ENCODE results near the gene TNS1. TPM values are rescaled to one million over a fixed set of nuclear protein-coding genes. Genes with fewer than 3 reads are reported as not detected.

The TNS1 gene
- total and polyA plus RNA-seq, 2 donors, result 8.3 to 21.3 TPM

GRCh38 chr2:217901835-217902378 lies 100.9 kb downstream of the TNS1 start:
- Histone ChIP-seq H3K4me3 (ENCODE audit: low read length in 2 of 2) (no peak overlapping the region), H3K4me1 (ENCODE audit: control insufficient read depth in 2 of 2, insufficient read depth in 2 of 2, low read length in 2 of 2) (peaks cover 0 to 38% of the 10 kb centered on the region in 2 donors), H3K27ac (ENCODE audit: low read depth in 1 of 2, low read length in 1 of 2) (peak overlapping the region in 1 of 2 donors; percentile 70), H3K27me3 (ENCODE audit: control insufficient read depth in 2 of 2, insufficient read depth in 1 of 2, low read length in 1 of 2) (peaks cover 0 to 3% of the 10 kb centered on the region in 2 donors), H3K9me3 (ENCODE audit: control insufficient read depth in 2 of 2, insufficient read depth in 1 of 2, low read length in 1 of 2) (no peaks in the 10 kb centered on the region), H3K36me3 (ENCODE audit: control insufficient read depth in 2 of 2, insufficient read depth in 2 of 2, low read length in 1 of 2) (no peaks in the 10 kb centered on the region)
- no peak for DNase-seq (ENCODE audit: low read depth in 6 of 9, low spot score in 9 of 9)
- WGBS, result 53% methylated on average over 5 of the region's 5 CpGs

DNA sequence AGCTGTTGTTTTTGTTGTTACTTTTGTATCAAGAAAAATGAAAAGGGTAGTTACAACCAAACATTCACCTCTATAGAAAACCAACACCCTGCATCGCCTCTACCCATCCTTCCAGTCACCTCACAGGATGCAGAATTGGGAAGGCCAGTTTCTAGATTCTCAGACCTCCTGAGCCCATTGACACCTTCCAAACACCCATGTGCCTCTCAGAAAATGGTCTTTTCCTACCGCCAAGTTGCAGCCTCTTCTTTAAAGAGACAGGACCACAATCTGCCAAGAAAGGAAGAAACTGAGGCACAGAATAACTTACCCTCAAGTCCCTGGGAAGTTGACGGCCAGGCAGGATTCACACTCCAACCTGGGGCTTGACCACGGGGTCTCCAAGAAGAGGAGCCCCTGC lies 101.4 kb downstream of the TNS1 start:
- Histone ChIP-seq H3K27me3 (ENCODE audit: control insufficient read depth in 2 of 2, insufficient read depth in 1 of 2, low read length in 1 of 2) (peaks cover 0 to 3% of the 10 kb centered on the region in 2 donors), H3K4me1 (ENCODE audit: control insufficient read depth in 2 of 2, insufficient read depth in 2 of 2, low read length in 2 of 2) (peaks cover 0 to 38% of the 10 kb centered on the region in 2 donors), H3K27ac (ENCODE audit: low read depth in 1 of 2, low read length in 1 of 2) (peak overlapping the region in 1 of 2 donors; percentile 53), H3K36me3 (ENCODE audit: control insufficient read depth in 2 of 2, insufficient read depth in 2 of 2, low read length in 1 of 2) (no peaks in the 10 kb centered on the region), H3K9me3 (ENCODE audit: control insufficient read depth in 2 of 2, insufficient read depth in 1 of 2, low read length in 1 of 2) (no peaks in the 10 kb centered on the region), H3K4me3 (ENCODE audit: low read length in 2 of 2) (no peak overlapping the region)
- WGBS, result 93% methylated on average over 4 of the region's 4 CpGs
- no peak for DNase-seq (ENCODE audit: low read depth in 6 of 9, low spot score in 9 of 9)

- Histone ChIP-seq H3K27ac (ENCODE audit: low read depth in 1 of 2, low read length in 1 of 2) (no peak overlapping the region), H3K4me1 (ENCODE audit: control insufficient read depth in 2 of 2, insufficient read depth in 2 of 2, low read length in 2 of 2) (peaks cover 0 to 37% of the 10 kb centered on the region in 2 donors), H3K9me3 (ENCODE audit: control insufficient read depth in 2 of 2, insufficient read depth in 1 of 2, low read length in 1 of 2) (no peaks in the 10 kb centered on the region), H3K36me3 (ENCODE audit: control insufficient read depth in 2 of 2, insufficient read depth in 2 of 2, low read length in 1 of 2) (no peaks in the 10 kb centered on the region), H3K4me3 (ENCODE audit: low read length in 2 of 2) (no peak overlapping the region), H3K27me3 (ENCODE audit: control insufficient read depth in 2 of 2, insufficient read depth in 1 of 2, low read length in 1 of 2) (peaks cover 0 to 3% of the 10 kb centered on the region in 2 donors)
- no peak for DNase-seq (ENCODE audit: low read depth in 6 of 9, low spot score in 9 of 9)
- WGBS, result 97% methylated on average over 7 of the region's 7 CpGs
Measured at GRCh38 chr2:217900780-217901360, 101.9 kb downstream of the TNS1 start.

DNA sequence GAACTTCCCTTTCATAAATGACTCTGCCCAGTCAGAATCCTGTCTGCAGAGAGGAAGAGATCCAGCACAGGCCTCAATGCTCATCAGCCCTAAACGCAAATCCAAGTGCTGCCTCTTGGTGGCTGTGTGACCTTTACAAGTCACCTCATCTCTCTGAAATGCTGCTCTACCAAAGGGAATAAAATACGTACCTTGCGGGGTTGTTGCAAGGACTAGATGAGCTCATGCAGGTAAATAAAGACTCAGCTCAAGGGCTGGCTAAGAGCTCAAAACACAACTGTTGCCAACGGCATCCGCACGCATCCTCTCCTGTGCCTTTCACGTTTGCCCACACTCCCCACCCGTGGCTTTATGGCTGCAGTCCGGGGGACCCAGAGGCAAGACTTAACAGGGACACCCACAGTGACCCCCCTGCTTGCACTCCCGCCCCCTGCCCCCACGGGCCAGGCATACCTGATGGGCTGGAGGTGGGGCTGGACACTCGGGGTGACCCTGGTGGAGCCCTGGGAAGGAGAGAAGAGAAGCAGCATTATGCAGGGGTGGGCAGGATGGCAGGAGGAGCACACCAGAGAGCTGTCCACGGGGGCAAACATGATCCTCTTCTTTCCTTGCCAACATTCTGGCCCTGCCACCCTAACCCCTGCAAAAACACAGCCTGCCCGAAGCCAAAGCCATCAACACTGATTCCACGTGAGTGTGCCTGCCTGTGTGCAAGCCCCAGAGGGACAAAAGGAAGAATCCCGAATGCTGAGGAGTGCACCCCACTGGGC lies 102.6 kb downstream of the TNS1 start:
- H3K36me3 ChIP-seq (ENCODE audit: control insufficient read depth in 2 of 2, insufficient read depth in 2 of 2, low read length in 1 of 2), result no peaks in the 10 kb centered on the region
- H3K4me3 ChIP-seq (ENCODE audit: low read length in 2 of 2), result no peak overlapping the region

DNA sequence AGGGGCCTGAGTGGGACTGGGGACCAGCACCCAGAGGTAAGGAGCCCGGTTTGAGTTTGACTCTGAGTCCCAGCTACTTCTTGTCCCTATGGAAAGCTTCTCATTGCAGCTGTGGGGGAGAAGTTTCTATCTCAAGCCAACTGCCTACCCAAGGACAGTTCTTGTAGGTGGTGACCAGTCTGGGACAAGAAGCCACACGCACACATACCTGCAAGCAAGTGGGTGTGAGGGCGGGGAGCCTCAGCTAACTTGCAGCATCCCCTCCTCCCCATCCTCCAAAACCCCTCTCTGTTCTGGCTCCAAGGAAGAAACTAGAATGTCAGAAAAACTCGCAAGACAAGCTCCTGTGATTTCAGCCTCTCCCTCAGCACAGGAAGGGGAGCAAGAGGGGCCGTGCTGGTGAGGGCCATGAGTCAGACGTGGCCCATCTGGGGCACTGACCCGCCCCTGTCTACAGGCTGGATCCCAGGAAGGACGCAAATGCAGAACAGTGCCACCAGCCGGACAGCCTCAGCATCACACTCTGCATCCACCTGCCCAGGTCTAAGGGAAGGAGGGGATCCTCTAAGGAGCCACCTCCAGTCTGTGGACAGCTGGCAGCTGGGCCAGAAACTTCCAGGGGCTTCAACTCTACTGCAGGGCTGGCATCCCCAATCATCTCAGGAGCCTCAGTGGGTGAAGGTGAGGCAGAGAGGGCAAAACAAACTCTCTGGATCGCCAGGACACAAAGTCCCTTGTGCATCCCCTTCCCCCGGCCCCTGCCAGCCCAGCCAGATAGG lies 103.4 kb downstream of the TNS1 start:
- no peaks in the 10 kb centered on the region for H3K9me3 ChIP-seq (ENCODE audit: control insufficient read depth in 2 of 2, insufficient read depth in 1 of 2, low read length in 1 of 2)
- H3K27ac ChIP-seq (ENCODE audit: low read depth in 1 of 2, low read length in 1 of 2), result peak overlapping the region in 1 of 2 donors; percentile 66
- H3K27me3 ChIP-seq (ENCODE audit: control insufficient read depth in 2 of 2, insufficient read depth in 1 of 2, low read length in 1 of 2), result no peaks in the 10 kb centered on the region
- H3K4me3 ChIP-seq (ENCODE audit: low read length in 2 of 2), result no peak overlapping the region
- 89% methylated on average over 11 of the region's 11 CpGs for WGBS
- H3K4me1 ChIP-seq (ENCODE audit: control insufficient read depth in 2 of 2, insufficient read depth in 2 of 2, low read length in 2 of 2), result peaks cover 0 to 24% of the 10 kb centered on the region in 2 donors
- H3K36me3 ChIP-seq (ENCODE audit: control insufficient read depth in 2 of 2, insufficient read depth in 2 of 2, low read length in 1 of 2), result no peaks in the 10 kb centered on the region
- peak in 2 of 9 donors; percentile 9 to 19 for DNase-seq (ENCODE audit: low read depth in 6 of 9, low spot score in 9 of 9)

More for the DNA sequence above, 102.6 kb downstream of the TNS1 start:
- WGBS, result 90% methylated on average over 16 of the region's 16 CpGs
- no peaks in the 10 kb centered on the region for H3K9me3 ChIP-seq (ENCODE audit: control insufficient read depth in 2 of 2, insufficient read depth in 1 of 2, low read length in 1 of 2)
- no peak for DNase-seq (ENCODE audit: low read depth in 6 of 9, low spot score in 9 of 9)
- H3K4me1 ChIP-seq (ENCODE audit: control insufficient read depth in 2 of 2, insufficient read depth in 2 of 2, low read length in 2 of 2), result peaks cover 0 to 31% of the 10 kb centered on the region in 2 donors
- no peak overlapping the region for H3K27ac ChIP-seq (ENCODE audit: low read depth in 1 of 2, low read length in 1 of 2)
- no peaks in the 10 kb centered on the region for H3K27me3 ChIP-seq (ENCODE audit: control insufficient read depth in 2 of 2, insufficient read depth in 1 of 2, low read length in 1 of 2)

DNA sequence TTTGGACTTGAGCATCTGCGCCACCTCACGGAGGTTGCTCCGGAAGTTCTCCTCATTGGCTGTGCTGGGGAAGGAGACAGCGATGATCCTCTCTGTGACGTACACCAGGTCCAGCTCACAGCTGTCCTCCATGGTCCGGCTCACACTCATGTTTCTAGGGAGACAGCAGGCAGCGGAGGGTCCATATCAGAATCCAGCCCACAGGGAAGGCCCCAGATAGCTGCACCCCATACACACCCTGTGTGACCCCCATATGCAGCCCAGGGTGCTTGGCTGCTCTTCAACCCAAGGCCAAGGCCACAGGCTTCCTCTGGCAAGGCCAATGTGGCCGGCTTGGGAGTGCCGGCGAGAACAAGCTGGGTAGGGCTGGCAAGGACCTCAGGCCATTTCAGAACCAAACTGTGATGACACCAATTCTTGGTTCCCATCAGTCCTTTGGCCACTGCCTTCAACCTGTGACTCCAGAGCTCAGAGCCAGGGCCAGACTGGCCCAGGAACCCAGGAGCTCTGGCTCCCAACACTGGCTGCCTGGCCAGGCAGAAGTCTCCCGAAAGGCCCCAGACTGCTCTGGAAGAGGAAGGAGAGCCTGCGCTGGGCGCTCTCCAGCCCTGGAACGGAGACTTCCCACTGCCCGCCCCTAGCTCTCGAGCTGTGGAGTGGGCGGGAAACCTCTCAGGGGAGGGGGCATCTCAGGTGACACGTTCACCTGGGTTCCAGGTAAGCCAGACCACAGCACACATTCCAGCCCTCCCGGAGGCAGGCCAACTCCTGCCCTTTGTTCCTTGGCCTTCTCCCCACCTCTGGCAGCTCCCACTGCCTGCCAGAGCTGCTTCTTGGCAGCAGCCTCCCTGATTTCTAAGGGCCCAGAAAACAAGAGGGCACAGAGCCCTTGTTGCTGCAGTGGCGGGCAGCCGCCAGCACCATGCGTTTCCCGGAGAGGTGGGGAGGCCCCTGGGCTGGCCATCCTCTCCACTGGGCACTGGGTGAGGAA lies 104.7 kb downstream of the TNS1 start:
- Histone ChIP-seq H3K9me3 (ENCODE audit: control insufficient read depth in 2 of 2, insufficient read depth in 1 of 2, low read length in 1 of 2) (no peaks in the 10 kb centered on the region), H3K27ac (ENCODE audit: low read depth in 1 of 2, low read length in 1 of 2) (peak overlapping the region; percentile 17 to 66), H3K36me3 (ENCODE audit: control insufficient read depth in 2 of 2, insufficient read depth in 2 of 2, low read length in 1 of 2) (no peaks in the 10 kb centered on the region), H3K27me3 (ENCODE audit: control insufficient read depth in 2 of 2, insufficient read depth in 1 of 2, low read length in 1 of 2) (no peaks in the 10 kb centered on the region), H3K4me3 (ENCODE audit: low read length in 2 of 2) (no peak overlapping the region), H3K4me1 (ENCODE audit: control insufficient read depth in 2 of 2, insufficient read depth in 2 of 2, low read length in 2 of 2) (peaks cover 0 to 13% of the 10 kb centered on the region in 2 donors)
- WGBS, result 91% methylated on average over 23 of the region's 23 CpGs
- DNase-seq (ENCODE audit: low read depth in 6 of 9, low spot score in 9 of 9), result no peak

DNA sequence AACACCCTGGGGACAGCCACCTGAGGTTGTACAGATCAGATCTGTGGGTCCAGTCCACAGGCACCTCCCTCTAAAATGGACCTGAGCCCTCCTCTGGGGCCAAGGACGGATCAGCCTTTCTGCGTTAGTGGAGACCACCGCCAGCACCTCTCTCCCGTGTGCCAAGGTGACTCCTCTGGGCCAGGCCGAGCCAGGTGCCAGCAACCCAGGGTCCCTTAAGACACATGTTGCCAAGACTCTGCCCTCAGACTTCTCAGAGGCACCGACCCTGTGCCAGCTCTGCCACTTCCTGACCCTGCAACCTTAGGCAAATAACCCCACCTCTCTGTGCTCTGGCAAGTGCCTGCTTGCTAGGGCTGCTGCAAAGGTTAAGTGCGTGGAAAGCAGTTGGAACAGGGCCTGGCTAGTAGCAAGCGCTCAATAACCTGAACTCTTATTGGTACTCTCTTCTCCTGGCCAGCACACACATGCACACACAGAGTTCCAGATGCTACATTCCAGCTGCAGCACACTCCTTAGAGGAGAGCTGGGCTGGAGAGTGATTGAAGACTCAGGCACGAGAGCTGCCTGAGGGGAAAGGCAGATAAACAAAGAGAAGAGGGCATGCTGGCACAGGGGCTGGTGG lies 105.6 kb downstream of the TNS1 start:
- no peaks in the 10 kb centered on the region for H3K9me3 ChIP-seq (ENCODE audit: control insufficient read depth in 2 of 2, insufficient read depth in 1 of 2, low read length in 1 of 2)
- H3K36me3 ChIP-seq (ENCODE audit: control insufficient read depth in 2 of 2, insufficient read depth in 2 of 2, low read length in 1 of 2), result no peaks in the 10 kb centered on the region
- H3K27ac ChIP-seq (ENCODE audit: low read depth in 1 of 2, low read length in 1 of 2), result peak overlapping the region in 1 of 2 donors; percentile 25
- DNase-seq (ENCODE audit: low read depth in 6 of 9, low spot score in 9 of 9), result no peak
- H3K27me3 ChIP-seq (ENCODE audit: control insufficient read depth in 2 of 2, insufficient read depth in 1 of 2, low read length in 1 of 2), result no peaks in the 10 kb centered on the region
- WGBS, result 91% methylated on average over 9 of the region's 9 CpGs
- H3K4me3 ChIP-seq (ENCODE audit: low read length in 2 of 2), result no peak overlapping the region
- H3K4me1 ChIP-seq (ENCODE audit: control insufficient read depth in 2 of 2, insufficient read depth in 2 of 2, low read length in 2 of 2), result peaks cover 0 to 3% of the 10 kb centered on the region in 2 donors

- Histone ChIP-seq H3K27ac (ENCODE audit: low read depth in 1 of 2, low read length in 1 of 2) (no peak overlapping the region), H3K4me1 (ENCODE audit: control insufficient read depth in 2 of 2, insufficient read depth in 2 of 2, low read length in 2 of 2) (no peaks in the 10 kb centered on the region), H3K36me3 (ENCODE audit: control insufficient read depth in 2 of 2, insufficient read depth in 2 of 2, low read length in 1 of 2) (no peaks in the 10 kb centered on the region), H3K9me3 (ENCODE audit: control insufficient read depth in 2 of 2, insufficient read depth in 1 of 2, low read length in 1 of 2) (no peaks in the 10 kb centered on the region), H3K4me3 (ENCODE audit: low read length in 2 of 2) (no peak overlapping the region), H3K27me3 (ENCODE audit: control insufficient read depth in 2 of 2, insufficient read depth in 1 of 2, low read length in 1 of 2) (no peaks in the 10 kb centered on the region)
- 97% methylated on average over 19 of the region's 19 CpGs for WGBS
- DNase-seq (ENCODE audit: low read depth in 6 of 9, low spot score in 9 of 9), result no peak
Measured at GRCh38 chr2:217895070-217895635, 107.6 kb downstream of the TNS1 start.

All from thymus (tissue), 11 donors.